Upper lobe of left lung (tissue), 4 donors: ENCODE results near the gene PTPN2.

ENCODE experiments used
- POLR2A ChIP-seq, 4 donors: fragments of 450-650 bp; IDR thresholded peaks; one replicate each; pipeline ENCODE4 v1.5.1; 2016 to 2017; ENCODE audit warnings: antibody characterized with exemption in 4 of 4, mild to moderate bottlenecking in 2 of 4
- POLR2AphosphoS5 ChIP-seq, 2 donors: sonication (generic); formaldehyde crosslinking; IDR thresholded peaks; one replicate each; pipeline ENCODE4 v1.5.1; 2017; ENCODE audit warnings: antibody characterized with exemption in 2 of 2
- TF ChIP-seq, protein P1 (sequence below), 6 experiments: fragments of 450-650 bp in 4 of 6; fragments of 200-600 bp in 2 of 6; sonication (generic) in 2 of 6; IDR thresholded peaks; one replicate each; pipeline ENCODE4 v1.5.1; 2016 to 2019; ENCODE audit warnings: antibody characterized with exemption in 6 of 6

DNA sequence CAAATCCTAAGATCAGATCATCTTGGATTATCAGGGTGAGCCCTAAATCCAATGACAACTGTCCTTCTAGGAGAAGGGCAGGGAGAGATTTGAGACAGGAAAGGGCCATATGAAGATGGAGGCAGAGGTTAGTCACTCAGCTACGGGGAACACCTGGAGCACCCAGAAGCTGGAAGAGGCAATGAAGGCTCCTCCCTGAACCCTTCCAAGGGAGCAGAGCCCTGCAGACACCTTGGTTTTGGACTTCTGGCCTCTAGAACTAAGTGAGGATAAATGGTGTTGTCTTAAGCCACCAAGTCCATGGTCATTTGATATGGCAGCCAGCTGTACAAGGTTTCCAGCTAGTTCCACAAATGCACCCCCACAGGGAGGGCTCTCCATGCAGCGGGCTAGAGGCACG lies 6.9 kb upstream of the PTPN2 start:
- TF ChIP-seq, protein P1, sequence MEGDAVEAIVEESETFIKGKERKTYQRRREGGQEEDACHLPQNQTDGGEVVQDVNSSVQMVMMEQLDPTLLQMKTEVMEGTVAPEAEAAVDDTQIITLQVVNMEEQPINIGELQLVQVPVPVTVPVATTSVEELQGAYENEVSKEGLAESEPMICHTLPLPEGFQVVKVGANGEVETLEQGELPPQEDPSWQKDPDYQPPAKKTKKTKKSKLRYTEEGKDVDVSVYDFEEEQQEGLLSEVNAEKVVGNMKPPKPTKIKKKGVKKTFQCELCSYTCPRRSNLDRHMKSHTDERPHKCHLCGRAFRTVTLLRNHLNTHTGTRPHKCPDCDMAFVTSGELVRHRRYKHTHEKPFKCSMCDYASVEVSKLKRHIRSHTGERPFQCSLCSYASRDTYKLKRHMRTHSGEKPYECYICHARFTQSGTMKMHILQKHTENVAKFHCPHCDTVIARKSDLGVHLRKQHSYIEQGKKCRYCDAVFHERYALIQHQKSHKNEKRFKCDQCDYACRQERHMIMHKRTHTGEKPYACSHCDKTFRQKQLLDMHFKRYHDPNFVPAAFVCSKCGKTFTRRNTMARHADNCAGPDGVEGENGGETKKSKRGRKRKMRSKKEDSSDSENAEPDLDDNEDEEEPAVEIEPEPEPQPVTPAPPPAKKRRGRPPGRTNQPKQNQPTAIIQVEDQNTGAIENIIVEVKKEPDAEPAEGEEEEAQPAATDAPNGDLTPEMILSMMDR (IDR thresholded peaks at IDR 0.05) = no peak
- TF ChIP-seq POLR2AphosphoS5 (IDR thresholded peaks at IDR 0.05) = no peak
- TF ChIP-seq POLR2A (IDR thresholded peaks at IDR 0.05) = no peak
